Breast epithelium (tissue), 3 donors: ENCODE measurements around the gene PLIN1.

Experiments
- CTCF ChIP-seq, 3 donors: fragments of 450-650 bp; IDR thresholded peaks; one replicate each; pipeline ENCODE4 v1.5.1; 2016 to 2017; ENCODE audit warnings: antibody characterized with exemption in 3 of 3, mild to moderate bottlenecking in 3 of 3, moderate library complexity in 3 of 3
- POLR2A ChIP-seq: fragments of 450-650 bp; IDR thresholded peaks from one replicate; pipeline ENCODE4 v1.6.1; 2016; ENCODE audit warnings: antibody characterized with exemption, mild to moderate bottlenecking, moderate library complexity

GRCh38 chr15:89623165-89623564 is 56.0 kb downstream of the PLIN1 start:
- TF ChIP-seq CTCF (IDR thresholded peaks at IDR 0.05) = no peak
- TF ChIP-seq POLR2A = no peak
